Upper lobe of left lung (tissue), 4 donors: Measurements from ENCODE around the gene TYROBP.

Source experiments
- EP300 ChIP-seq, 4 donors: sonication (generic); formaldehyde crosslinking; IDR thresholded peaks; one replicate each; pipeline ENCODE4 v1.5.1; 2017; ENCODE audit warnings: antibody characterized with exemption in 4 of 4, control low read depth in 2 of 4
- POLR2A ChIP-seq, 4 donors: fragments of 450-650 bp; IDR thresholded peaks; one replicate each; pipeline ENCODE4 v1.5.1; 2016 to 2017; ENCODE audit warnings: antibody characterized with exemption in 4 of 4, mild to moderate bottlenecking in 2 of 4
- POLR2AphosphoS5 ChIP-seq, 2 donors: sonication (generic); formaldehyde crosslinking; IDR thresholded peaks; one replicate each; pipeline ENCODE4 v1.5.1; 2017; ENCODE audit warnings: antibody characterized with exemption in 2 of 2
- TF ChIP-seq, protein P1 (sequence below), 6 experiments: fragments of 450-650 bp in 4 of 6; fragments of 200-600 bp in 2 of 6; sonication (generic) in 2 of 6; IDR thresholded peaks; one replicate each; pipeline ENCODE4 v1.5.1; 2016 to 2019; ENCODE audit warnings: antibody characterized with exemption in 6 of 6

DNA sequence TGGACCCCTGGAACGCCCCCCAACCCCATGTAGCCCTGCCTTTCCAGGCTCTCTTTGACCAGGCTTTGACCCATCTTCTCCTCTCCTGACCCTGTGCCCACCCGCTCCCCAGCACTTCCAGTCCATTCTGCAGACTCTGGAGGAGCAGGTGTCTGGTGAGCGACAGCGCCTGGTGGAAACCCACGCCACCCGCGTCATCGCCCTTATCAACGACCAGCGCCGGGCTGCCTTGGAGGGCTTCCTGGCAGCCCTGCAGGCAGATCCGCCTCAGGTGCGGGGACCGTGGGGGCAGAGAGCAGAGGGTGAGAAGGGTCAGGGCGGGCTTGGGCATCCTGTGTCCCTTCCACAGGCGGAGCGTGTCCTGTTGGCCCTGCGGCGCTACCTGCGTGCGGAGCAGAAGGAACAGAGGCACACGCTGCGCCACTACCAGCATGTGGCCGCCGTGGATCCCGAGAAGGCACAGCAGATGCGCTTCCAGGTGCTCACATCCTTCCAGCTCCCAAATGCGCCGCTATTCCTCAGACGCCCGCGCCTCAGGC is 33.6 kb downstream of the TYROBP start:
- TF ChIP-seq, protein P1, sequence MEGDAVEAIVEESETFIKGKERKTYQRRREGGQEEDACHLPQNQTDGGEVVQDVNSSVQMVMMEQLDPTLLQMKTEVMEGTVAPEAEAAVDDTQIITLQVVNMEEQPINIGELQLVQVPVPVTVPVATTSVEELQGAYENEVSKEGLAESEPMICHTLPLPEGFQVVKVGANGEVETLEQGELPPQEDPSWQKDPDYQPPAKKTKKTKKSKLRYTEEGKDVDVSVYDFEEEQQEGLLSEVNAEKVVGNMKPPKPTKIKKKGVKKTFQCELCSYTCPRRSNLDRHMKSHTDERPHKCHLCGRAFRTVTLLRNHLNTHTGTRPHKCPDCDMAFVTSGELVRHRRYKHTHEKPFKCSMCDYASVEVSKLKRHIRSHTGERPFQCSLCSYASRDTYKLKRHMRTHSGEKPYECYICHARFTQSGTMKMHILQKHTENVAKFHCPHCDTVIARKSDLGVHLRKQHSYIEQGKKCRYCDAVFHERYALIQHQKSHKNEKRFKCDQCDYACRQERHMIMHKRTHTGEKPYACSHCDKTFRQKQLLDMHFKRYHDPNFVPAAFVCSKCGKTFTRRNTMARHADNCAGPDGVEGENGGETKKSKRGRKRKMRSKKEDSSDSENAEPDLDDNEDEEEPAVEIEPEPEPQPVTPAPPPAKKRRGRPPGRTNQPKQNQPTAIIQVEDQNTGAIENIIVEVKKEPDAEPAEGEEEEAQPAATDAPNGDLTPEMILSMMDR (IDR thresholded peaks at IDR 0.05): no peak
- TF ChIP-seq POLR2A (IDR thresholded peaks at IDR 0.05) (no peak), EP300 (IDR thresholded peaks at IDR 0.05) (no peak), POLR2AphosphoS5 (IDR thresholded peaks at IDR 0.05) (no peak)
